T47D (cell line): Measurements from ENCODE around the gene INPP5A.
"Not testable (repeated sequence)": the region's sequence is repeated elsewhere in the genome, so short reads cannot be mapped to it uniquely, and the experiment has no call there.

Experiments used
- DNase-seq, 2 experiments: peaks; one replicate each; pipeline versions ENCODE4 v3.0.0 to v3.0.0-alpha.2; 2011 to 2012; ENCODE audit warnings: low read depth in 1 of 2, low spot score in 1 of 2
- JUND ChIP-seq: IDR thresholded peaks from 2 replicates; pipeline ENCODE4 v1.6.1; 2012; ENCODE audit warnings: low read depth
- in situ Hi-C: cut with HindIII; loops from 2 replicates; pipeline ENCODE4 v1.10.0; 2016; ENCODE audit warnings: low sequenced_read_pairs, low pct_unique_long_range_greater_than_20kb

INPP5A gene

DNA sequence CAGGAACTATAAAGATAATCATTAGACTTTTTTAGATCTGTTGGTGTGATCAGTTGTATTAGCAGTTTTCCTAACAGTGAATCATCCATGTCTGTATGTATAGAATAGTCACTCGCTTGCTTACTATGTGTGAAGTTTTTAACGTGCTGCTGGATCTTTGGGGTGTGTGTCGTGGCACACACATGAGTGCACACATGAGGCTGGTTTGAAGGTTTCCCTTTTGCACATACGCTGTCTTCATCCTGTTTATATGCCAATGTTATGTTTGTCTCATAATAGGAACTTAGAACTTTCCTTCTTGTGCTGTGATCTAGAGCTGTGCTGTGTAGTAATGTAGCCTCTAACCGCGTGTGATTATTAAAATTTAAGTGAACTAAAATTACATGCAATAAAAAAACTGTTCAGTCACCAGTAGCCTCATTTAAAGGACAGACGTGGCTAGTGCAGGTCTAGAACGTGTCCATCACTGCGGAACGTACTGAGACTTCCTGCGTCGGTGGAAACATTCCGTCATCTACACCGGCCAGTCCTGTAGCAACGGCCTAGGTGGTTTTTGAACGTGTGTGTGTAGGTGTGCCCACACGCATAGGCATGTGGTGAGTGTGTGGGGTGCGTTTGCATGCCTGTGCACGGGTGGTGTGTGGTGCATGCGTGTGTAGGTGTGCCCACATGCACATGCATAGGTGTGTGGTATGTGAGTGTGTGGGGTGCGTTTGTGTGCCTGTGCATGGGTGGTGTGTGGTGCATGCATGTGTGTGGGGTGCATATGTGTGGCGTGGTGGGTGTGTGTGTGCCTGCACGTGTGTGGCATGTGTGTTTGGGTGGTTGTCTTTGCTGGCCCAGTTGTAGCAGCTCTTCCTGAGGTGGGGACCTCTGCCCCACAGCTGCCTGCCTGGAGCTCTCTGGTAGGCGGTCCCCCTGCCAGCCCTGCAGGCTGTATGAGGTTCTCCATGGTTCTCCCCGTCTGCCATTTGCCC is 56.6 kb downstream of the INPP5A start:
- no peak for DNase-seq
- TF ChIP-seq JUND, result no peak
- in situ Hi-C loops, result no loop called here

DNA sequence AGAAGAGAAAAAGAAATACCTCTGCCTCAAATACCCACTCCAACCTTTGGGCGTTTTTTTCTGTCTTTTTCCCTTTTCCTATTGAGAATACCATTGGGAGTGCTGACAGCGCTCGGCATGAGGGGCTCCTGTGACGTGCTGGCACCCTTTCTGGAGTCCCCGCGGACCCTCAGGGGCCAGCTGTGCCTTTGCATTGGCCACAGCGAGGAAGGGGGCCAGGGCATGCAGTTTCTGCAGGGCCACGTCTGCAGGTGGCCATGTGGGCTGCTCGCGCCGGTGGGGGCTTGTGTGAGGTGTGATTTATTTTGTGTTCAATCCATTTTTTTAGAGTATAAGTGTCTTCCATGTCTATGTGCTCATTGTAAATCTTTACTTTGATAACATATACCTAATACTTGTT is 57.4 kb downstream of the INPP5A start:
- no peak for DNase-seq
- TF ChIP-seq JUND, result no peak
- in situ Hi-C loops, result no loop called here

DNA sequence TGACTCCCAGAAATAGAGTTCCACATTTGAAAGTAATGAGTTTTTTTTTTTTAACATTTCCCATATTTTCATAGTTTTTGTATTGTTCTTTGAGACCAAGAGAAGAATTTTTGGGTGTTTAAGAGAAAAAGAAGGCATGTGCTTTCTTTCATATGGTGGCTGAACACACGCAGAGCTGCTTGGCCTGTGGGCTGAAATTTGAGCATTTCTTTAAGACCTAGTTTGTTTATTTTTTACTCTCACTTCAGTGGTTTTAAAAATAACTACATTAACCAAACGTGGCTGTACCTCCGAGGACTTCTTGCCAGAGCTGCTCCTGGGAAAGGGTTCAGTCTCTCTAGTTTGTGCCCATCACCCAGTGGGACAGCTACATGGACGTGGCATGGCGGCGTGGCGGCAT is 58.3 kb downstream of the INPP5A start:
- in situ Hi-C loops, result no loop called here
- no peak for TF ChIP-seq JUND
- DNase-seq, result no peak

DNA sequence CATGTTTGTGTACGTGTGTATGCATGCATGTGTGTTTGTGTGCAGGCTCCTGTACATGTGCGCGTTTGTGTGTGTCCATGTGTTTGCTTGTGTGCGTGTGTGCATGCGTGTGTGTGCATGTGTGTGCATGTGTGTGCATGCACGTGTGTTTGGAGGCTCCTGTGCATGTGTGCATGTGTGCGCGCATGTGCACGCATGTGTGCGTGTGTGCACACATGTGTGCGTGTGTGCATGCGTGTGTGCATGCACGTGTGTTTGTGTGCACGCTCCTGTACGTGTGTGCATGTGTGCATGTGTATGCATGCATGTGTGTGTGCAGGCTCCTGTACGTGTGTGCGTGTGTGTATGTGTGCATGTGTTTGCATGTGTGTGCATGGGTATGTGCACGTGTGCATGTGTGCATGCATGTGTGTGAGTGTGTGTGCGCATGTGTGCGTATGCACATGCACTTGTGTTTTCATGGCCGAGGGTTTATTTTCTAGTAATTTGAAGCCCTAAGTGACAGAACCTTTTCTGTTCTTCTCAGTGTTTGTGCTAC is 59.2 kb downstream of the INPP5A start:
- no peak for DNase-seq
- in situ Hi-C loops, result no loop called here
- no peak for TF ChIP-seq JUND

DNA sequence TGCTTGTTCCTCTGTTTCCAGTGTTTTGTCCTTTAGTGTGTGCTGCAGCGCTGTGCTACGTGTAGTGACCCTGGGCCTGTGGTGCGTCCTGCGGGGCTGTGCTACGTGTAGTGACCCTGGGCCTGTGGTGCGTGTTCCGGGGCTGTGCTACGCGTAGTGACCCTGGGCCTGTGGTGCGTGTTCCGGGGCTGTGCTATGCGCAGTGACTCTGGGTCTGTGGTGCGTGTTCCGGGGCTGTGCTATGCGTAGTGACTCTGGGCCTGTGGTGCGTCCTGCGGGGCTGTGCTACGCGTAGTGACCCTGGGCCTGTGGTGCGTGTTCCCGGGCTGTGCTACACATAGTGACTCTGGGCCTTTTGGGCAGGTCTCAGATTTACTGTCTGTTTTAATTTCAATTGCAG is 60.1 kb downstream of the INPP5A start:
- DNase-seq, result no peak
- in situ Hi-C loops, result no loop called here
- TF ChIP-seq JUND, result no peak

DNA sequence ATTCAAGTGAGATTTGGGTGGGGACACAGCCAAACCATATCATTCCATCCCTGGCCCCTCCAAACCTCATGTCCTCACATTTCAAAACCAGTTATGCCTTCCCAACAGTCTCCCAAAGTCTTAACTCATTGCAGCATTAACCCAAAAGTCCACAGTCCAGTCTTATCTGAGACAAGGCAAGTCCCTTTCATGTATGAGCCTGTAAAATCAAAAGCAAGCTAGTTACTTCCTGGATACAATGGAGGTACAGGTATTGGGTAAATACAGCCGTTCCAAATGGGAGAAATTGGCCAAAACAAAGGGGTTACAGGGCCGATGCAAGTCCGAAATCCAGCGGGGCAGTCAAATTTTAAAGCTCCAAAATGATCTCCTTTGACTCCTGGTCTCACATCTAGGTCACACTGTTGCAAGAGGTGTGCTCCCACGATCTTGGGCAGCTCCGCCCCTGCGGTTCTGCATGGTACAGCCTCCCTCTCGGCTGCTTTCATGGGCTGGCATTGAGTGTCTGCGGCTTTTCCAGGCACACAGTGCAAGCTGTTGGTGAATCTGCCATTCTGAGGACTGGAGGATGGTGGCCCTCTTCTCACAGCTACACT is 61.5 kb downstream of the INPP5A start:
- DNase-seq, in situ Hi-C loops: not testable (repeated sequence)

DNA sequence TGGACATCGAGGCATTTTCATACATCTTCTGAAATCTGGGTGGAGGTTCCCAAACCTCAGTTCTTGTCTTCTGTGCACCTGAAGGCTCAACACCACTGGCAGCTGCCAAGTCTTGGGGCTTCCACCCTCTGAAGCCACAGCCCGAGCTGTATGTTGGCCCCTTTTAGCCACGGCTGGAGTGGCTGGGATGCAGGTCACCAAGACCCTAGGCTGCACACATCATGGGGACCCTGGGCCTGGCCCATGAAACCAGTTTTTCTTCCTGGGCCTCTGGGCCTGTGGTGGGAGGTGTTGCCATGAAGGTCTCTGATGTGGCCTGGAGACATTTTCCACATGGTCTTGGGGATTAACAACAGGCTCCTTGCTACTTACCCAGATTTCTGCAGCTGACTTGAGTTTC is 62.1 kb downstream of the INPP5A start:
- in situ Hi-C loops, result no loop called here
- DNase-seq, result no peak
- TF ChIP-seq JUND, result no peak

DNA sequence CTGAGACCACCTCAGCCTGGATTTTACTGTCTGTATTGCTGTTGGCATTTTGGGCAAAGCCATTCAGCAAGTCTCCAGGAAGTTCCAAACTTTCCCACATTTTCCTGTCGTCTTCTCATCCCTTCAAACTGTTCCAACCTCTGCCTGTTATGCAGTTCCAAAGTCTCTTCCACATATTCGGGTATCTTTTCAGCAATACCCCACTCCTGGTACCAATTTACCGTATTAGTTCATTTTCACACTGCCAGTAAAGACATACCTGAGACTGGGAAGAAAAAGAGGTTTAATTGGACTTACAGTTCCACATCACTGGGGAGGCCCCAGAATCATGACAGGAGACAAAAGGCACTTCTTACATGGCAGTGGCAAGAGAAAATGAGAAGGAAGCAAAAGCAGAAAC is 62.8 kb downstream of the INPP5A start:
- no peak for DNase-seq
- in situ Hi-C loops, result no loop called here
- TF ChIP-seq JUND, result no peak

DNA sequence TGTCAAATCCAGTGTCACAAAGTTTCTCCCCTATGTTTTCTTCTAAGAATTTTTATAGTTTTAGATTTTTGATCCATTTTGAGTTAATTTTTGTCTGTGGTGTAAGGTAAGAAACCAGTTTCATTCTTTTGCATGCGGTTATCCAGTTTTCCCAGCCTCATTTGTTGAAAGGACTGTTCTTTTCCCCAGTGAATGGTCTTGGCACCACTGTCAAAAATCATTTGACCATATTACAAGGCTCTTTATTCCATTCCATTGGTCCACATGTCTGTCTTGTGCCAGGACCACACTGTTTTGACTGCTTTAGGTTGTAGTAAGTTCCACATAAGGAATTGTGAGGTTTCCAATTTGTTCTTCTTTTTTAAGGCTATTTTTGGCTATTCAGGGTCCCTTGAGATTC is 64.0 kb downstream of the INPP5A start:
- TF ChIP-seq JUND, result no peak
- in situ Hi-C loops, result no loop called here
- DNase-seq, result no peak

DNA sequence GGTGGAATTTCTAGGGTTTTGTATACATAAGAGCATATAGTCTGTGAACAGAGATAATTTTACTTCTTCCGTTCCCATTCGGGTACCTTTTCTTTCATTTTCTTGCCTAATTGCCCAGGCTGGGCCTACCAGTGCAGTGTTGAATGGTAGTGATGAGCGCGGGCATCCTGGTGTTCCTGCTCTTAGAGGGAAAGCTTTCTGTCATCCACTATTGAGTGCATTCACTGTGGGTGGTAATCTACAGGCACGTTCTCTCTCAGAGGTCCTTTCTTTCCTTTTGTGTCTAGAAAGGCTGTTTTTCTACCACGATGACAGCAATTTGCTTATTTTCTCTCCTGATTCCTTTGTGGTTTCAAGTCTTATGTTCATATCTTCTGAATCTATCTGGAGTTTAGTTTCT is 65.0 kb downstream of the INPP5A start:
- in situ Hi-C loops, result no loop called here
- TF ChIP-seq JUND, result no peak
- DNase-seq, result no peak

DNA sequence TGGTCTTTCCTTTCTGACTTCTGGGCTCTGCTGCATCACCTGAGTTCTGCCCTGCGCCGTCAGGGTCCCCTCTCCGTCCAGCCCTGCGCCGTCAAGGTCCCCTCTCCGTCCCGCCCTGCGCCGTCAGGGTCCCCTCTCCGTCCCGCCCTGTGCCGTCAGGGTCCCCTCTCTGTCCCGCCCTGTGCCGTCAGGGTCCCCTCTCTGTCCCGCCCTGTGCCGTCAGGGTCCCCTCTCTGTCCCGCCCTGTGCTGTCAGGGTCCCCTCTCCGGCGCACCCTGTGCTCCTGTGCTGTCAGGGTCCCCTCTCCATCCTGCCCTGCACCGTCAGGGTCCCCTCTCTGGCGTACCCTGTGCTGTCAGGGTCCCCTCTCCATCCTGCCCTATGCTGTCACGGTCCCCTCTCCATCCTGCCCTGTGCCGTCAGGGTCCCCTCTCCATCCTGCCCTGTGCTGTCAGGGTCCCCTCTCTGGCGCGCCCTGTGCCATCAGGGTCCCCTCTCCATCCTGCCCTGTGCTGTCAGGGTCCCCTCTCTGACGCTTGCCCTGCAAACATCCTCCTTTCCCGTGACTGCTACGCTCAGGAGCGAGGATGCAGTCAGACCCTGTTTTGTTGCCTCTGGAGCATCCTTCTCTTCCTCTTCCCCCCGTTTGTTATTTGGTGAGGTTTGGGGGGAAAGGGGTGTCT is 66.4 kb downstream of the INPP5A start:
- in situ Hi-C loops, result no loop called here
- no peak for TF ChIP-seq JUND
- no peak for DNase-seq

DNA sequence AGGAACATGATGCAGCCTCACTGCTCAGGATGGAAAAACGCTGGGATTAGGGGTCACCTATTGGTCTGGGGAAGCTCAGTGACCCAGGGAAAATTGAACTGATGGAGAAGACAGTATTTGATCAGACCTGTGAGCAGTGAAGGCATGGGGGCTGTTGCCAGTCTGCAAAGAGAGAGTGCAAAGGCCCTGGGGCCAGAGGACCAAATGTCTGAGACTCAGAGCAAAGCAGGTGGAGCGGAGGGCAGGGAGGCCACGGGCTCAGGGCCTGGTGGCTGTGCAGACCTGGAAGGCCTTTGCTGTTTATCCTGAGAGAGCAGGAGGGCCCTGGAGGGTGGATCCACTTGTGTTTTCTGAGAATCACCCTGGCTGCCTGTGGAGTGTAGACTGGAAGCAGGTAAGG is 67.1 kb downstream of the INPP5A start:
- in situ Hi-C loops, result no loop called here
- no peak for DNase-seq
- no peak for TF ChIP-seq JUND

DNA sequence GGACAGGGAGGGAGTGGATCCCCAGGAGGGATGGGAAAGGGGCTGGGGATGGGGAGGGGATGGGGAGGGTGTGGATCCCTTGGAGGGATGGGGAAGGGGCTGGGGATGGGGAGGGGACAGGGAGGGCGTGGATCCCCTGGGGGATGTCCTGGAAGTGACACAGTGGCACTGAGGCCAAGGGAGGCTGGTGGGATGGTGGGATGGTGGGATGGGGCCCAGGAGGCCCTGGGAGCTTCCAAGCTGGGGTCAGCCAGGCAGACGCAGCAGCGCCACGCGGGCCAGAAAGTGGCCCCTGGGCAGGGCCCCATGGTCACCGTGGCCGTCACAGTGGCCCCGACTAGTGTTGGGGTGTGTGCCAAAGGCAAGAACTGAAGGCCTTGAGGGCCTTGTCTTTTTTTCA is 67.8 kb downstream of the INPP5A start:
- TF ChIP-seq JUND, result no peak
- DNase-seq, result no peak
- in situ Hi-C loops, result no loop called here
